GM19452 (cell line): ENCODE results near the gene GAGE10.

ENCODE experiments used
- ATAC-seq: cut with Tn5 transposase; IDR thresholded peaks from one replicate; pipeline ENCODE4 v1.9.1; 2021; ENCODE audit not compliant: unreplicated experiment

Gene GAGE10

DNA sequence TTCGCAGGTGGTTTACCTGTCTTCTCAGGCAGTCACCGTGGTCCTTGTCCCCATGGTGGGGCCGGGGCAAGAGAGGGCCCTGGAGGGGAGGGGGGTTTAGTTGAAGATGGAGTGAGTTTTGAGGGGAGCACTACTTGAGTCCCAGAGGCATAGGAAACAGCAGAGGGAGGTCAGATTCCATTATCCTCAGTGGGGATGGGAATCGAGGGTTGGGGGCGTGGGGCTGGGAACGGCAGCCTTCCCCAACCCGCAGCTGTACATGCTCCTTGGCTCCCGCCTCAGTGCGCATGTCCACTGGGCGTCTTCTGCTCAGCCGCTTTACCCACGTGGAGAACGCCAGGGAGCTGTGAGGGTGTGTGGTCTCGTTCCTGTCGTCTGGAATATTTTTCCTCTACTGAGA, at the start of gene GAGE10:
GAGE10 (plus strand) TSS at position 301 of the 400 bp plus-strand sequence. CDS start 1,214 bp downstream, outside the sequence.
- ATAC-seq = no peak

GRCh38 chrX:49254639-49255038, 48.8 kb upstream of the GAGE10 start:
- ATAC-seq = no peak

GRCh38 chrX:49256268-49256995, 47.0 kb upstream of the GAGE10 start:
- no peak for ATAC-seq

GRCh38 chrX:49257074-49257790, 46.2 kb upstream of the GAGE10 start:
- ATAC-seq = no peak

GRCh38 chrX:49257846-49258748, 45.3 kb upstream of the GAGE10 start:
- no peak for ATAC-seq

DNA sequence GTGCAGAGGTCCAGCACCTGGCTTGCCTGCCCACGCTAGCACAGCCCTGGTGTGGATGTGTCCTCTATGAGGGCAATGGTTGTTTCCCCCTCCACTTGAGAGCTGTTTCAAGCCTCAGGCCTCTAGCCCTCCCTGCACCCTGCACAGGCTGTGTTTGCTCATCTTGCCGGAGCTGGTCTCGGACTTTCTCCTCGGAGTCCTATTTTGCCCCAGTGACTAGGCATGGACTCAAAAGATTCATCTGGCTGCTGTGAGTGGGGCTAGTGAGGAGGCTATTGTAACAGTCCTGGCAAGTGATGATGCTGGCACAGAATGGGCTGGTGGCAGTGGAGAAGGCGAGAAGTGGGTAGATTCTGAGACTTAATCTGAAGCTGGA, 44.7 kb upstream of the GAGE10 start:
- ATAC-seq = no peak

DNA sequence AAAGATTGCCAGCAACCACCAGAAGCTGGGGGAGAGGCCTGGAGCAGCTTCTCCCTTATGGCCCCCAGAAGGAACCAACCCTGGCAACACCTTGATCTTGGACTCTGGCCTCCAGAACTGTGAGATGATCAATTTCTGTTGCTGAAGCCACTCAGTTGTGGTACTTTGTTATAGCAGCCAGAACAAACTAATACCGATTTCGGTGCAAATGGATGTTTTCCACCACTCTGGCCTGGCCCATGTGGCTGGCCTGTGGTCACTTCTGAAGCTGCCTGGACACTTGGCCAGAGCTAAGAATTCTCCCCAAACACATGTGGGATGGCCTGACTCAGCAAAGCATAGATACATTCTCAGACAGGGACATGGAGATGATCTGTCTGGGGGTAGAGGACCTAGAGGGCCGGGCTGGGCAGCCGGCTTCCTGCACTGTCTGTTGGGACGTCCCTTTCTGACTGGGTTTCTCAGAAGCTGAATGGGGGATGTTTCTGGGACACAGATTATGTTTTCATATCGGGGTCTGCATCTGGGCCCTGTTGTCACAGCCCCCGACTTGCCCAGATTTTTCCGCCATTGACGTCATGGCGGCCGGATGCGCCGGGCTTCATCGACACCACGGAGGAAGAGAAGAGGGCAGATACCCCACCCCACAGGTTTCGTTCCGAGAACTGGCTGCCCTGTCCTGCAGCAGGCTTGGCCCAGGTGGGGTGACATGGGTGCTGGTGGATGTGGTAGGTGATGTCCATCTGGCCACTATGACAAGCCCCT, 43.0 kb upstream of the GAGE10 start:
- no peak for ATAC-seq

GRCh38 chrX:49262603-49263002, 40.8 kb upstream of the GAGE10 start:
- ATAC-seq = no peak

GRCh38 chrX:49263631-49264030, 39.8 kb upstream of the GAGE10 start:
- ATAC-seq = no peak

DNA sequence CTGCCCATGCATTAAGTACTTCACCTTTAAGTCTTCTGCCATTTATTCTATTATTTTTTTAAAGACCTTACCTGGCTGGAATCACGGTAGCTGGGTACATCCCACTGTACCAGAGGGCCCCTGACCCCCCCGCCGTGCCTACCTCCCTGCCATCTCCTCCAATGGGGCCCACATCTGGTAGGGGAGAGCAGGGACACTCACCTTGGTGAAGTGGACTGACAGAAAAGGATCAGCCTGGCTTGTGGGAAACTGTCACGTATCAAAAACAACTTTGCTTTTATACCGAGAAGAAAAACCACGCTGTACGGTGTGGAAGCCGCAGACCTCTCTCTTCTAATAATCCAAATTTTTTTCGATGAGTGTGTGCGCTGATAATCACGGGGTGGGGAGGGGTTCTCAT, 39.0 kb upstream of the GAGE10 start, which contains the start of gene FOXP3:
FOXP3 (minus strand) TSS at position 251 of the 400 bp plus-strand sequence. CDS start 6,205 bp downstream, outside the sequence.
- no peak for ATAC-seq

DNA sequence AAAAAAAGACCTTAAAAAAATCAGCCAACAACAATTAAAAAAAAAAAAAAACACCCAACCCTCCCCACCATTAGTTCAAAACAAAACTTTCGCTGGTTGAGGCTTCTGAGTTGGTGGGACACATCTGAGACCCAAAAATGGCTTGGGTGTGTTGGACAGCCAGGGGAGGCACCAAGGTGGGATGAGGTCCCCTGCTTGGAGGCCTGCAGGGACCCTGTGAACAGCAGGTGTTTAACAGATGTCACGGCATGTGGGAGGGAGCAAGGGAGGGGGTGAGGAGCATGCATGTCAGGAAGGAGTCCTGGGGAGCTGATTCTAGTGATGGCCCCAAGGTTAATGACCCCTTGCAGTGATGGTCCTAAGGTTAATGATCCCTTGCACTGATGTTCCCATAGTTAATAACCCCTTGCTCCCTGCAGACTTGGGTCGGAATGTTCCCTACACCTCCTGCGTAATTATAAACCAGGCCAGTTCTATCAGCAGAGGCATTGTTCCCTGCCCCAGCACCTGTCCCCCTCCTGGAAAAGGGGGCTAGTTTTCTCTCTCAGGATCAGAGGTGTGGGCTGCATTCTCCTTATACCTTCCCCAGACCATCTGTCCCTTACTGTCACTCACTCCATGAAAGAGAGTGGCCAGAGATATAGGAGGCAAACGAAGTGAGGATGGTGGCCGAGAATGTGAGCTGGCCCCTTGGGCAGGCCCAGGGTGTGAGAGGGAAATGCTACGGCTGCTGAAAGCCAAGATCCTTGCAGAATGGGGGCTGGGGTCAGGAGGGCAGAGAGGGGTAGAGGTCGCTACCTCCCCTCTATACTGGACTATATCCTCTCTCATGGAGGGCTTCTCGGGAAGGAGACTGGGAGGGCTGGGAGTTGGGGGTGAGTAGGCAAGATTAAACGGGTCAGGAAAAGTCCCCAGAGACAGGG, 36.7 kb upstream of the GAGE10 start:
- ATAC-seq = no peak

- ATAC-seq = no peak
These were observed 34.8 kb upstream of the GAGE10 start for GRCh38 chrX:49268702-49269009.

DNA sequence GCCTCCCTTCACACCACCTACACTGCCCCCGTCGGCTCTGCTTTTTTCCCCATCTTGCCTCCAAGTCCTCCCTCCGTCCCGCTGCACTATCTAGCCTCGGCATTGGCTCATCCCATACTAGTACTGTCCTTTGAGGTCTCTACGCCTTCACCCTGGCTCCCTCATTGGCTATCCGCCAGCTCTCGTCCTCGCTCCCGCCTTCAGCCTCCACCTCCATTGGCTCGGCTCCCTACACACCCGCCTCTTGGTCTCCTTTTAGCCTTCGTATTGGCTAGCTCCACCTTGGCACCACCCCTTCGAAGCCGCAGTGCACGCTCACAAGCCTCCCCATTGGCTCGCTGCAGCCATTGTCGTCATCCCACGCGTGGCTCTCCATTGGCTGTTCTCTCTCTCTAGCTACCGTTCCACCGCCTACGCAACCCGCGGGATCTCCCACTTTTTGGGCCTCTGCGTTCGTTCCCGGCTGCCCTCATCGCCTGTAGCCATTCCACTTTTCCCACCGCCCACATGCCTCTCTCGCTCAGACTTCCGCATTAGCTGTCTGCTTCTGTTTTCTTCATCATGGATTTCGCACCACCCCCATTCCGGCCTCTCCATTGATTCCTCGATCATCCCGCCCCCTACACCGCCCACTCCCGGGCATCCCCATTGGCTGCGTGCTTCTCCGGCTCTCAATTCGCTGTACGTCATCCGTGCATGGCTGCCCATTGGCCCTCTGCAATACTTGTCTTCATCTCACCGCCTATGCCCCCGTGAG, 34.3 kb upstream of the GAGE10 start:
- ATAC-seq = peak; percentile 79

- ATAC-seq = peak; percentile 33
These were observed 33.6 kb upstream of the GAGE10 start, which contains the start of gene PPP1R3F for GRCh38 chrX:49269767-49270248. Gene PPP1R3F (plus strand): TSS chrX:49269793. CDS start chrX:49269870, 77 bp downstream.

DNA sequence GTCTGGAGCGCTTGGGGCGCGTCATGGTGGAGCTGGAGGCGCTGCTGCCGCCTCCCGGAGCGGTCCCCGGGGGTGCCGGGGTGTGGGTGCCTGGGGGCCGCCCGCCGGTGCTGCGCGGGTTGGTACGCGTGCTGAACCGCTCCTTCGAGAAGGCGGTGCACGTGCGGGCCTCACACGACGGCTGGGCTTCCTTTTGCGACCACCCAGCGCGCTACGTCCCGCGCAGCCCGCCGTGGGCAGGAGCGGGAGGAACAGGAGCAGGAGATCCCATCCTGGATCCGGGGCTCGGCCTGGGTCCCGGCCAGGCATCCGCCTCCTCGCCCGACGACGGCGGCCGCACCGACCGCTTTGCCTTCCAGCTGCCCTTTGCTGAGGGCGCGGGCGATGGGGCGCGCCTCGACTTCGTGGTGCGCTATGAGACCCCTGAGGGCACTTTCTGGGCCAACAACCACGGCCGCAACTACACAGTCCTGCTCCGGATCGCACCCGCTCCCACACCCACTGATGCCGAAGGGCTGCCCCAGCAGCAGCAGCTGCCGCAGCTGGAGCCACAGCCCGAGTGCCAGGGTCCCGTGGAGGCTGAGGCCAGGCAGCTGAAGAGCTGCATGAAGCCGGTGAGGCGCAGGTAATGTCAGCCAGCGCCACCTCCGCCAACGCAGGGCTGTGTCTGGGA, 33.1 kb upstream of the GAGE10 start:
- ATAC-seq = no peak

DNA sequence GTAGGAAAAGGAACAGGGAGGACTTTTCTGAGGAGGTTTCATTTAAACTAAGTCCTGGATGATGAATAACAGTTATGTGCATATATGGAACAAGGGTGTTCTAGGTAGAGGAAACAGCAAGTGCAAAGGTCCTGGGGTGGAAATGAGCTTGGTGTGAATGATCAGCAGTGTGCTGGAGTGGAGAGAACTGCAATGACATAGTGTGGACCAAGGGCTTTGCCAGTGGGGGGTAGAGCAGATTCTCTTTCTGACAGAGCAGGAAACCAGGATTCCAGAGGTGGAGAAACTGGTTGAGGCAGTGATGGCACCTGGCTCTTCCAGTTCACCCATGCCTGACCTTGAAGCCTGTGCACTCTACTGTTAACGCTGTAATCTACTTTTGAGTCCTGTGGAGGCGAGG, 32.1 kb upstream of the GAGE10 start:
- no peak for ATAC-seq

DNA sequence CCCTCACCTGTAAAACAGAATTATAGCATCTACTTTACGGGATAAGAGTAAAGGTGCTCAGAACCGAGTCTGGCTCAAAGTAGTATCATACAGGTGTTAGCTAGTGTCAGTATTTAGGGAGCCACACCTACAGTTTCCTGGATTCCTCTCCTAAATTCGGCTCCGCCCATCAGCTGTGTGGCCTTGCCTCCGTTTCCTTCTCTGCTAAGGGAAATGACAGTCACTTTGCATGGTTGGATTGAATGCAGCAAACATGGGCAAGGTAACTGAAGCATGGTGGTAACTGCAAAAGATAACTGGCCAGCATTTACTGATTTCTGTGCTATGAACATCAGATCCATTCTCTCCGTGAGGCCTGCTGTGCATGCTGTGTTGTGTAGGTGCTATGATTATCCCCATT, 31.0 kb upstream of the GAGE10 start:
- ATAC-seq = no peak

GRCh38 chrX:49273181-49273727, 30.2 kb upstream of the GAGE10 start:
- ATAC-seq = no peak
